ENCODE results near the gene NKX6-1.

NKX6-1 gene

DNA sequence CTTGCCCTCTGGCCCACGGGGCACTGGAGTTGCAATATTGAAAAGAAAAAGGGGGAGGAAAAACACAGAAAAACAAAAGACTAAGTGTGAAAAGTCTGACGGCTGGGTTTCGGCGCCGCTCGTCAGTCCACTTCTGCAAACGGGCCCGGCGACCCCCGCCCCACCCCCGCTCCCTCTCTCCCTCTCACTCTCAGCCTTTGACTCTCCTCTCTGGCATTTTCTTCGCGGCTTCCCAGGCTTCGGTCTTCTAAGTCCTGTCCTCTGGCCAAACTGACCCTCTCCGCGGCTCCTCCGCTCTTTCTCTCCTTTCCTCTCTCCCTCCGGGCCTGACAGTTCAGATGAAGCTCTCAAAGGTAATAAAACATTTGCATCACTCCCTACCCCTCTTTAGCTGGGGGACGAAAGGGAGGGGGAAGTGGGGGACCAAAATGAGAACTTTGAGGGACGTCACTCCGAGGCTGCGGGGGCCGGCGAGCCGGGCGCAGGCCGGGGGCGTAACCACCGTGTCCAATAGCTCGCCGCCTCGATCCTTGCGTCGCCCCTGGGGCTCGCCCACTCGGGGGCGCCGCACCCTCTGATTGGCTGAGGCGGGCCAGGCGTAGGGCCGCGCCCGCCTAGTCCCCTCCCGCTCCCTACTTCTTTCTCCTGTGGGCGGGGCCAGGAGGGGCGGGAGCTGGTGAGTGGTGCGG is at the start of gene NKX6-1:
TSS of gene NKX6-1 (minus strand) at position 358 of the 689 bp plus-strand sequence. CDS start 1,064 bp downstream, outside the sequence.
- DNase-seq: peak; percentile 82

DNA sequence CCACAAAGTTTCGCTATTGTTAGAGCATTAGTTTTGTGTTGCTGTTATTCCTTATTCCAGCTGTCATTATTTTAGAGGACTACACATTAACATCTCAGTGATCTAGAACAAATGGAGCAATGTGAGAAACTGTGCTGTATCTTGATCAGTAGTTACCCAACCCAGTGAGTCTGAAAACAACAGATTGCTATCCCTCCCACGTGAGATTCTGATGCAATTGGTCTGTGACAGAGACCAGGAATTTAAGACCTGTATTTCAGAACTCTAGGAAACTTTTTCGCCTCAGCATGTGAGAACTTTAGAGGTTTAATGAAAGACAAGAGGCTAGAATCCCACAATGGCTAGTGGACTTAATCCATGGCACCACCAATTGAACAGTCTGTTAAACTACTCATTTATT is 48.1 kb upstream of the NKX6-1 start:
- DNase-seq: no peak

DNA sequence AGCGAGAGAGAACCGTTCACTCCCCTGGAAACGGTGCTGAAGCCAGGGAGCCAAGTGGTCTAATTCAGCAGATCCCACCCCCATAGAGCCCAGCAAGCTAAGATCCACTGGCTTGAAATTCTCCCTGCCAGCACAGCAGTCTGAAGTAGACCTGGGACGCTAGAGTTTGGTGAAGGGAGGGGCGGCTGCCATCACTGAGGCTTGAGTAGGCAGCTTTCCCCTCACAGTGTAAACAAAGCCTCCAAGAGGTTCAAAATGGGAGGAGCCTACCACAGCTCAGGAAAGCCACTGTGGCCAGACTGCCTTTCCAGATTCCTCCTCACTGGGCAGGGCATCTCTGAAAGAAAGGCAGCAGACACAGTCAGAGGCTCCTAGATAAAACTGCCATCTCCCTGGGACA is 46.0 kb upstream of the NKX6-1 start:
- DNase-seq: no peak

DNA sequence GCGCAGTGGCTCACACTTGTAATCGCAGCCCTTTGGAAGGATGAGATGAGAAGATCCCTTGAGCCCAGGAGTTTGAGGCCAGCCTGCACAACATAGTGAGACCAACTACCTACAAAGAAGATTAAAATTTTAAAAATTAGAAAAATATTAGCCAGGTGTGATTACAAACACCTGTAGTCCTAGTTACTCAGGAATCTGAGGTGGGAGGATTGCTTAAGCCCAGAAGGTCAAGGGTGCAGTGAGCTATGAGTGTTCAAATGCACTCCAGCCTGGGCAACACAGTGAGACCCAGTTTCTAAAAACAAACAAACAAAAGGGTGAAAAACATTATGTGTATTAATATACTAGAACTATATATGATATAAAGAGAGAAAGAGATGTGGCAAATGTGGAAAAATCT is 36.8 kb upstream of the NKX6-1 start:
- no peak for DNase-seq

DNA sequence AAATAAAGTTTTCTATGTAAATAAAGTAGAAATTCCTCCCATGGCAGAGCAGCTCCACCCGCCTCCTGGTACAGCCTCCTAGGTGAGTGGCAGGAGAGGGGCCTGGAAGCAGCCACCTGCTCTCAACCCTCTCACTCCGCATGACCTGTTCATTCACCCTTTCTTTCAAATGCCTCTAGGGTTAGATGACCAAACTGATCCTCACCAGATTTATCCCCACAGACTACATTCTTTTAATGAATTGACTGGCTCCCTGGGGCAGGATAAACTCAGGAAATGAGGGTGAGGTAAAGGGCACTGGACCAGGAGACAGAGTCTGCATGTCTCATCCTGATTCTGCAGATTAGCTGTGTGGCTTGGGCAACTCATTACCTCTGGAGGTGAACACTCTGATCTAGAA is 32.6 kb upstream of the NKX6-1 start:
- no peak for DNase-seq

DNA sequence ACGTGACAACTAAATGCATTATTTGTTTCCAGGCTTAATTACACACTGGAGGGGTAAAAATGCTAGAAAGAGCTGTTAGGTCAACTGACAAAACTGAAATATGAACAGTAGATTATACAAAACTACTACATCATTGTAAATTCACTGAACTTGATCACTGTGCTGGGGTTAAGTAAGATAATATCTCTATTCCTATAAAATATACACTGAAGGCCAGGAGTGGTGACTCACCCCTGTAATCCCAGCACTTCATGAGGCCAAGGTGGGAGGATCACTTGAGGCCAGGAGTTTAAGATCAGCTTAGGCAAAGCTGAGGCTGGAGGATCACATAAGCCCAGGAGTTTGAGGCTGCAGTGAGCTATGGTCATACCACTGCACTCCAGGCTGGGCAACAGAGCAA is 31.8 kb upstream of the NKX6-1 start:
- DNase-seq: no peak

DNA sequence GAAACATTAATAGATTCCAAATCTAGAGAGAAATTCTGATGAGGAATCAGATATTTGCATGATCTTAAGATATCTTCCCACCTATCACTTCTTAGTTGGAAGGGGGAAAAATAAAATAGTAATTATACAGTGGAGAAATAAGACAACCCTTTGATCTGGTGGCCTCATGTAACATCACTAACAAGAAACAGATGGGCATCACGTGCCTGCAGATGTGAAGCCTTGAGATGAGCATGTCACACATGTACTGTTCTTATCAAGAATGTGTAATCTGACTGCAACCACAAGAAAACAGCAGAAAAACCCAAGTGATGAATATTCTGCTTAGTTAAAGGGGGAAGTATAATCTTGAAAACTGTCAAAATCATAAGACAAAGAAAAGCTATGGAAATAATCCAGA is 31.4 kb upstream of the NKX6-1 start:
- no peak for DNase-seq

DNA sequence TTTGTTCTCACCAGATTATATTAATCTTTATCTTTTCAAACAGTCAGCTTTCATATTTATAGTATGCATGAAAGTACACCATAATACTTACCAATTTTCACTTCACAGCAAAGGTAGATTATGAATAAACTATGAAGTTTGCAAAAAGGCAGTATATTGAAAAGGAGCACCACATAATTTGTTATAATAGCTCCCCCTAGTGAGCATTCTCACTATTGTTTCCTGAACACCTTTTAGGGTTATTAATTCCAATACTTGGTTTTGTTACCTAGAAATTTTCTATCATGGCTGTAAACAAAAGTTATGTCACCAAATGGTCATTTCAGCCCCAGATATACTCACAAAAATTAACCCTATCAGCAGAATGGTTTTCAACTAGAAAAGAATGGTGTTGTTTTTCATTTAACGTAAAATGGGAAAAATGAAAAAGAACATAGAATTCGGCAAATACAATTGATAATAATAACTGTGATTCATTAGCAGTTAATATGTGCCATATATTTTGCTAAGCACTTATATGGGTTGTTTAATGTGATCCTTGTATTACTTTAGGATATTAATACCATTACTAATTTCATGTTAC is 30.2 kb upstream of the NKX6-1 start:
- DNase-seq: peak; percentile 32

DNA sequence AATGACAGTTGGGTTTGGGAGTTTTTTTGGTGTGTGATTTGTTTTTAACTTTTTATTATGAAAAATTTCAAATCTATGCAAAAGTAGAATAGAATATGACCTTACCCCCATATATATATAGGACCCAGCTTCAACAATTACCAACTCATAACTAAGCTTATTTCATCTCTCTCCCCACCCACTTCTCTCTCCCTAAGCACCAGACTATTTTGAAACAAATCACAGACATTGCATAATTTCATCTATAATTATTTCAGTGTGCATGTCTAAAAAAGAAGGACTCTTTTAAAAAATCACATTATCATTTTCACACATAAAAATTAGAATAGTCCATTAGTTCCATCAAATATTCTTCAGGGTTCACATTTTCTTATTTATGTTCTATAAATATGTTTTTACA is 28.3 kb upstream of the NKX6-1 start:
- DNase-seq: no peak

DNA sequence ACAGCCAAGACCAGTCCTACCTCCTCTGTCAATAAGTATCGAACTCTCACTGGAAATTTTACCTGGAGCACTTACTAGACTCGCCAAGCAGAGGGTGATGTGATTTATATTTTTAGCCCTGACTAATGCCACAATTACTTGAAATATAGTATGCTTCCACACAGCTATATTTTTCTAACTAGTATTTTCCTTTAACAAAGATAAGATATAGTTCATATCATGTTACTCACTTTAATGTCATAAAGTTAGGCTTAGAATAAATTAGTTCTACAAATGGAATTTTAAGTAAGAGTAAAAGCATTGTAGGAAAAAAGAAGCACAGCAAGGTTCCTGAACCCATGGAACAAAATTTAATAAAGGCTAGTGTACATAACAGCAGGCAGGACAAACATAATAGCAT is 16.0 kb upstream of the NKX6-1 start:
- no peak for DNase-seq

DNA sequence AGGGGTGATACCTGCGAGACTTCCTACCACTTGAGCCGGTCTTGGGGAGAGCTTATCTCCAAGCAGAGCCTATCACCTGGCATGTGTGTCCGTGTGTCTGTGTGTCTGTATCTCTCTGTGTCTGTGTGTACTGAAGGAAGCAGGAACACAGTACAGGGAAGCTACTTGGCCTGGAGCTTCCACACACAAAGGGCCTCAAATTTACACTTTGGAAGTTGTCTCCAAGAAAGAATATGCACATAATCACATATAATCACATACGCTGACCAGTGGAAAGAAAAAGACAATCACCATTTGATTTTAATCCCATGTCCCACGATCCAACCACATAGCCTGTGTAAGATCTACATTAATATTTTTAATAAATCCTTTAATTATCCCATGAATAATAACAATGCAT is 13.2 kb upstream of the NKX6-1 start:
- DNase-seq: no peak

DNA sequence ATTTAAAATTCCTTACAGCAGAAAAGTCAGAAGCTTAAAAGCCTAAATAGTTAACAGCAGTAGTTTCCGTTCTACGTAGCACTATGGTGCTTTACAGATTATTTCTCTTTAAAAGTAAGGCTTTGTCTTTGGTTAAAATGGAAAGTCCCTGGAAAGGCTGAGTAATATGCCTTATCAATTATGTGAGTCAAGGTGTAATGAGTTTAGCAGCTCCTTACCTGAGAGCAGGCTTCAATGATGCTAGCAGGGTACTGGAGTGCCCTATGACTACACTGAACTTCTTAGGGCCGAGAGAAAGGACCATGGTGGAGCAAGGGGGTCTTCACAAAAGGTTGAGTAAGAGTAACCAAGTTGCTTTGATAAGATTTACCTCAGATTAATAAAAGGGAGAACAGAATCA is 12.6 kb upstream of the NKX6-1 start:
- no peak for DNase-seq

DNA sequence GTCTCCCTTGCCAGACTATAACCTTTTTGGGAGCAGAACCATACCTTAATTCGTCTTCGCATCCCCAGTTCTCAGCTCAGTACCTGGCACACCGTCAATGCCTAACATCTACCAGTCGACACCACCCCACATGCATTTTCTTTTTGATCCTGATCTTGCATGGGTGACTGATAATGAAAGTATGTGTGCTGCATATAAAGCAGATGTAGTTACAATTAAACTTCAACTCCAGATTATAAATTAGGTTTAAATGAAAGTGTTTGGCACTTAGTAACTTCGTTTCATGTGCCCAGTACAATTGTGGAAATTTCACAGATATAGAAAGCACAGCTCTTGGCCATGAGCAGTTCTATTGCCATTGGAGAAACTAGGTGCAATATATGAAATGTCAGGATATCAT is 8.8 kb upstream of the NKX6-1 start:
- DNase-seq: no peak

DNA sequence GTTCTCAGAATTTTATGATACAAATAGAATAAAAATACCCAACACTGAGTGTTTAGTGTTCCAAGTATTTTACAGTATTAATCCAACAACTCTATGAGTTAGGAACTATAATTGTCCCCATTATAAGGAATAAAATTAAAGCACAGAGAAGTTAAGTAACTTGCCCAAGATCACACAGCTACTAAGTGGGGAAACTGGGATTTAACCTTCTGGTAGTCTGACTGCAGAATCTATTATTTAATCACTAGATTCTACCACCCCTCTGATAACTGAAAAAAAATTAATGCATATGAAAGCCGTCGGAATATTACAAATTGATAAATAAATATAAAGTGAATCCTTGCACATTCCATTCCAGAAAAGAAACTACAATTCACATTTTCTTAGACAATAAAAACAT is 5.7 kb upstream of the NKX6-1 start:
- DNase-seq: no peak

DNA sequence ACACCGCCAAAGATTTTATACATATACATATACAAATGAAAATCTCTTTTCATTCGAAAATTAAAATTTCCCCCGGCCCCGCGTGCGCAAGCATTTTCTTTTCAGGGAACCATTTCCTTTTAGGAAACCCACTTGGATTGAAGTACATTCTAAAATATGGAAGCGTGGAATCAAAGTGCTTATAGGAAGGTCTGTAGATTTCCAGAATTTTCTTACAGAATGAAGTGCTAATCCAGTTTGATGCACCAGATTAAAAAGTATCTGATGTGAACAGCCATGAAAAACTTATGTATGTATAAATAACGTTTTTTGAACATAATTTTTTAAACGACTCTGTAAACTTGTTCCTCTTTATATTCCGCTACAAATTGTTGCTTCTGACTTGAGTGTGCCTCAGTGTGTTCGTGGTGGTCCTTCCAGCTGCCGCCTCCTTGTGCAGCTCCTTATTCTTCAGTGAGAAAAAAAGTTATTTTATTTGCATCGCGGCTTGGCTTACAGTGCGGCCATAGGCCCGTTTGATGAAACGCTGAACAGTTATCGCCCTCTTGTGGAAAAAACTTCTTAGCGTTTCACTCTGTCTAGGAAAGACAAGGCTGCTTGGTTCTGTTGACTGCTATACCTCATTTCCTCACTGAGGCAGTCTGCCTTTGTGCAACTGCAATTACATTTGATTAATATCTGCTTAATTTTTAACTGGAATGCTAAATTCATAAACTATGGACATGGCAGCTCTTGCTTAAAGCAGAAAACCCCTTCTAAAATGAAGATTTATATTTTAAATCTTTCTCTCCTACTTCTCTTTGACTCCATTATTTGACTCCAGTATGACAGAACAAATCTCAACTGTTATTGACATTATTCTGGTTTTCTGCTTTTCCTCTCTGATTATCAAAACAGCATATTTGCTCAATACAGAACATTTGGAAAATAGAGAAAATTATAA is 4.7 kb upstream of the NKX6-1 start:
- DNase-seq: peak; percentile 70

DNA sequence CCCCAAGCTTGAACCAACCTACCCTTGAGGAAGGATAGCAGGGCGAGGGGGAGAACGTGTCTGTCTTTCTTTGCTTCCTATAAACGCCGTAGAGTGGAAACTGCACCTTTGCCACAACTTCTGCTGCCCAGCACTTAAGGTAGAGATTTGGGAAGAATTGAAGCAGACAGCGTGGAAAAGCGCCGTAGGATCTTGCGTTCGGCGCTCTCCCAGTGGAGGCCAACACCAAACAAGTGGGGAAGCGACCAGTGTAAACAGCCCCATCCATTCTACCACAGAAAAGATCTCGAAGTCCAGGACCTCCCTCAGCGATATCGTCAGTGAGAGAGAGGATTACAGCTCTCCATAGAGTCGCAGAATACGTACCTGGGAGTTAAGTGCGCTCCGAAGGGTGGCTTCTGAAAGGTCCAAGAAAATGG is 3.9 kb upstream of the NKX6-1 start:
- DNase-seq: no peak

DNA sequence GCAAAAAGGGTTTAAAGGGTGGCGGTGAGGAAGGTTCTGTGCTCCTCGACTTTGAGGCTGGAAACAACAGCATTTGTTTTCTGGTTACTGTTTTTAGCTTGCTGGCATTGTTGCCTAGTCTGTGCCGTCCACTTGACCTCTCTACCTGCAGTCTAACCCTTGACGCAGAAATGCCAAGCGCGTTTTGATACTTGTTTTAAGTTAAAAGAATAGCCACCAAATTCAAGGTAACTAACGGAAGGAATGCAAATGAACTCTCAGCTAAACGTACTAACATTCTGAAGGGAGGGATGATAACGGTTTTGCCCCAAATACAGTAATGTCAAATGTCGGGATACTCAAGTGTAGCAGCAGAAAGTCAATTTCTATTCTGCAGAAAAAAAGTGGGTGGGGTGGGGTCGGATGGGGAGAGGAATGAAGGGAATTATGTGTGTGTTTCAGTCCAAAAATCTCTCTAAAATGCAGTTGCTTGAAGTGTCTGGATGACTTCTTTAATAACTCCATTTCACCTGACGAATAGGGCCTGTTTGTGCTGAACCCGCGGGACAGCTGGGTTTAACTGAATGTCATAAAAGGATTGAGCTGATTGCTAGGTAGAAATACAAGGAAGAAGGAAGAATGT is 3.4 kb upstream of the NKX6-1 start:
- DNase-seq: no peak

DNA sequence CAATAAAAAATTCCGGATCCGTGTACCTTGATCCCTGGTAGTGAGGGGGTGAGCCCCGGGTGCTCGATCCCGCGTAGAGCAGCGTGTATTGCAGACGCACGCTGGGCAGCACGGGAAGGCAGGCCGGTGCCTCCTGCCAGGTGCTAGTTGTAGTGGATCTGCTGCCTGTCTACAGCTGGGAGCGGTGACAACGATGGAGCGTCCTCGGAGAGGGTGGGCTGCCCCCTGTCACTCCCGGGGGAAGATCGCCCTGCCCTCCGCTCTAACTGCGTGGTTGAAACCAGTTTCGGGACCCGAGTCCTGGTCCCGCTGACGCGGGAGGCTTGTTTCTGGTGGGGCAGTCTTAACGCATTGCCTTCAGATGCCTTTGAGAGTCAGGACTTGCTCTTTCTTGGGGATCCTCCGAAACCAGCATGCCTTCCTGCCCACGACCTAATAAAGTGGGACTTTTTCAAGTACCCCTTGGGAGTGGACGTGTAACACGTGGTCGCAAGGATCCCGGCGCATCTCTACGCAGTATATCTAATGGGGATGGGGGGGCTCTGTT is 2.7 kb upstream of the NKX6-1 start:
- no peak for DNase-seq

DNA sequence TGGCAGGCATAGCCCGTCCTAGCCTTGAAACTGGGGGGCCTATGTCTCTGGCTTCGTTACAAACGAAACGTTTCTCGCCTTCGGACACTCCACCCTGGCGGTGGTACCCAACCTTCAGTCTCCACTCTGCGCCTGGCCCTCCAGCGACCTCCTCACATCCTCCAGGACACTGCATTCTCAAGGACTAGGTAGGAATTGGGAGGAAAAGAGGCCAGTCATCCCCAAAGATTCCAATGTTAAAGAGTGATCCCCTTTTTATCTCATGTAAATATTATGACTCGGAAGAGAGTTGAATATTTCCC is 2.1 kb upstream of the NKX6-1 start:
- DNase-seq: no peak

DNA sequence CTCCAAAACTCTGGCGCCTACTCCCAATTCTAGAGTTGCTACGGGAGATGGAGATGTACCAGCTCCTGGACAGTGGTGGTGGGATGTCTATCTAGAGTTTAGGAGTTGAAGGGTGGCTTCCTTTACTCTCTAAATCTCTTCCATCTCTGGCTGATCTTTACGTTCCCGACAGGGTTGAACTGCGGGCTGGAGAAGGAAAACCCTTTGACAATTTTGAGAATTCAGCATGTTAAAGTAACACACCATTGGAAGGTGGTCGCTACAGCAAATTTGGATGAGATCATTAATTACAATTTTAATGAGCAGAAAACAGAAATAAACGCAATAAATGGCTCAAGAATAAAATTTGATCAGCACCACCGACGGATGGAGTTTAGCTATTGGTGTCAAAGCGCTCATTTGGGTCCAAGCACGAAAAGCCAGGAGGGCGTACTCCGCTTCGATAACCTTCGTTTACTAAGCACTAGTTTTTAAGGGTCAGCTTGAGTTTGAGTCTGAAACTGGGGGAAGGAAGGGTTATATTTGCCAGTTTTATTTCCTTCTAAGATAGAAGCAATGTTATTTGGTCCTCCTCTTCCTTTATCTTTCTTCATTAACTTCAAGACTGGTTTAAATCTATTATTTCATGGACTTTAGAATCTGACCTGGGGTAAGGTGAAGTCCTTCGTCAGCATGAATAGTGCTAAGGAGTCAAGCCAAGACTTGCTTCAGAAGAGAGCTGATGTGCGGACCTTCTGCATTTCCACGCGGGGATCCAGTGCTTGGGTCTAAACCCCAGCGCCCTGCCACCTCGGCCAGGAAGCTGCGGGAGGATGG is 1.5 kb upstream of the NKX6-1 start:
- no peak for DNase-seq

DNA sequence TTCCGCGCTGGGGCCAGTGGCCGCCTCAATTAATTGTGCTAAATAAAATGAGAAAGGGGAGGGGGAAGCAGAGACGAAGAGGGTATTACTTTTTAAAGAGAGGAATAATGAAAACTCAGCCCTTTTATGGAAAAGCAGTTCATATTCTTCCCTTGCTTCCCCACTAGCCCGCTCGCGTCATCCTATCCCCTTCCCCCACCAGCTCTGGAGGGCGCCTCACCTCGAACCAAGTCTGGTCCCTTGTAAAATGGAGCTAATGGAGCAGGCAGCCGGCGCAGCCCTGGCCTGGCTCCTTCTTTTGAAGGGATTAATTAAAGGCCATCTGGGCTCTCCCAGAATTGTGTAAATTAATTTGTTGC is 511 bp upstream of the NKX6-1 start:
- no peak for DNase-seq

DNA sequence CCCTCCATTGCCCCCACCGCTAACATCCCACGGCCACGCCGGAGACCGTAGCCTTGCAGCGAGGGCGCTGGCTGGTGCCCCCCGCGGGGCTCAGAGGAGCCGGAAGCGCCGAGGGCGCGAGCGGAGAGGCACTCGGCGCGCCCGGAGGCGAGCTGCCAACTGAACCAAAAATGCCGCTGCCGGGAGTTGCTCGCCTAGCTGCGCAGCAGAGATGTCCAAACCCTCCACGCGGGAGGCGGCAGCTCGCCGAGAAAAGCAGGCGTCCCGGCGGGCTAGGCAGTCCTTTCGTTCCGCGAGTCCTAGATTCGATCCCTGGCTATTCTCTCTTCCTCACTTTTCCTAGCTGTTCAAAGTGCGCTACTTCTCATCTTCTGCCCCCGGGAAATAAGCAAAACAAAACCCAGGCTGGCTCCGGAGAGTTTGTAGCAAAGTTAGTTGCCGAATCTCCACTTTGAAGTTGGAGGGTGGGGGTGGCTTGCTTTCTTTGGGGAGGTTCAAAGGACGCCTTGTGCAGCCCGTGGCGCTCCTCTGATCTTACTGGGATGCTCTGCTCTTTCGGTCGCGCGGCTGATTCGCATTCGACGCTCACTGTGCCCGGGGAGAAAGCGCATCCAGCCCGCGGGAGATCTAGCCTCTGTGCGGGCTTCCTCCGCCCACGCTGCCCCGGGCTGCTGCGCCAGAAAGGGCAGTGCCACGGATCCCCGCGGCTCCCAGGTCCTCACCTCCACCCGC is 723 bp downstream of the NKX6-1 start:
- DNase-seq: peak; percentile 38
